ENCODE data around the gene DDX59. TPM values are rescaled to one million over a fixed set of nuclear protein-coding genes. Genes with fewer than 3 reads are reported as not detected.
A peak's percentile ranks its signal among the peaks of the same experiment; 100 is the strongest.

Gene DDX59
- total and polyA plus RNA-seq, 10 of the 15 experiments (the other 5 are each of a cell fraction or from before 2014, with no cell fraction given): 17.3 to 42.1 (median 23.6) TPM

- TF ChIP-seq BACH1 (IDR thresholded peaks at IDR 0.05; ENCODE audit: borderline replicate concordance) (peak; percentile 75; the same call in 1 of the 2 replicates), MTA2 (IDR thresholded peaks at IDR 0.05; ENCODE audit: low read depth) (peak; percentile 82), SRF (IDR thresholded peaks at IDR 0.05; ENCODE audit: low read depth in 2 of 2, low read length in 2 of 2) (0 out of 4 replicates have a peak, but pooled peaks of 1 of the 2 experiments have one; percentile 36), EED (IDR thresholded peaks at IDR 0.05; ENCODE audit: low read depth) (peak; percentile 65; the same call in 1 of the 2 replicates), PAX8 (IDR thresholded peaks at IDR 0.05) (no peak), RAD21 (IDR thresholded peaks at IDR 0.05; ENCODE audit: insufficient read depth, low read depth, low read length) (peak; percentile 13; the same call in 1 of the 2 replicates), NR2C2 (IDR thresholded peaks at IDR 0.05; ENCODE audit: borderline replicate concordance, control insufficient read depth, insufficient read length, low read depth) (no peak), ATF3 (IDR thresholded peaks at IDR 0.05; ENCODE audit: borderline replicate concordance, extremely low read depth, low read depth, low read length) (no peak), STAT3 (IDR thresholded peaks at IDR 0.05; ENCODE audit: low read depth, low read length) (no peak), ZNF274 (IDR thresholded peaks at IDR 0.05; ENCODE audit: insufficient read depth, insufficient read length) (no peak), ZNF24 (IDR thresholded peaks at IDR 0.05) (no peak), SPI1 (IDR thresholded peaks at IDR 0.05; ENCODE audit: borderline replicate concordance, insufficient read depth, low read depth, low read length) (peak; percentile 100), PAX5 (IDR thresholded peaks at IDR 0.05; ENCODE audit: borderline replicate concordance, low read depth, low read length) (0 out of 2 replicates have a peak, but pooled peaks have one; percentile 34), BCL11A (IDR thresholded peaks at IDR 0.05; ENCODE audit: low read depth, low read length) (peak; percentile 70), NR2F1 (conservative IDR thresholded peaks at IDR 0.05) (0 out of 2 replicates have a peak, but pooled peaks have one; percentile 2), CBFB (IDR thresholded peaks at IDR 0.05; ENCODE audit: low read depth) (peak; percentile 40; the same call in 1 of the 2 replicates), ATF7 (IDR thresholded peaks at IDR 0.05; ENCODE audit: low read depth) (peak; percentile 80), RELB (IDR thresholded peaks at IDR 0.05; ENCODE audit: low read depth) (peak; percentile 83), PKNOX1 (IDR thresholded peaks at IDR 0.05) (no peak)
Observed at GRCh38 chr1:200654660-200655059, 15.0 kb downstream of the DDX59 start (continued).

Measured in GM12878 (cell line).